ENCODE results near the gene GABRG3. TPM values are rescaled to one million over a fixed set of nuclear protein-coding genes. Genes with fewer than 3 reads are reported as not detected.

GABRG3 gene
- total and polyA plus RNA-seq, 2 of the 4 experiments (the other 2 are of a cell fraction), result not detected

DNA sequence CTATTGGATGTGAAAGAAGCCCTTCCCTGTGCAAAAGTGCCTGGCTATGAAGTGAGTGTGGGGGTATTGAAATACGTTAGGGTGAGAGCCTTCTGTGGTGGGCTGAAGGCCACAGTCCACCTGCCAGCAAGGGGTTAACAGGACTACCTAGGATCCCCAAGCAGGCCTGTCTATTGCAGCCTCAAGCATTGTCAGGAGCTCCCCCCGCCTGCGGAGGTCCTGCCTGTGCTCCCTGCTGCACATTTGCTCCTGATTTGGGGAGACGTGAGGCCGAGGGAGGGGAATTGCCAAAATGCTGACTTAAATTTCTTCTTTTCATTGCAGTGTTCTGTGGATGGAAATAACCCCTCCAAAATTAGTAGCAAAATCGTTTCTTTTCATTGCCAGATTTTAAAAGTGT is 56.2 kb downstream of the GABRG3 start:
- no peak overlapping the region for H3K4me3 ChIP-seq (ENCODE audit: insufficient read depth, low read depth, low read length)
- intact Hi-C loops (cut with micrococcal nuclease), result no loop called here
- H3K4ac ChIP-seq (ENCODE audit: low read depth, low read length), result no peak overlapping the region
- H3K27ac ChIP-seq (ENCODE audit: insufficient read depth, low read length), result no peak overlapping the region
- no peak overlapping the region for H4K8ac ChIP-seq (ENCODE audit: low read depth in 2 of 2, low read length in 2 of 2)
- no peak overlapping the region for H3K23ac ChIP-seq (ENCODE audit: low read depth, low read length)
- H3K9me3 ChIP-seq (ENCODE audit: control insufficient read depth, insufficient read depth, low read length), result peaks cover 8% of the 10 kb centered on the region
- TF ChIP-seq CEBPB (IDR thresholded peaks at IDR 0.05; ENCODE audit: low read depth, low read length), result no peak
- no peak for TF ChIP-seq RFX5 (IDR thresholded peaks at IDR 0.05; ENCODE audit: low read depth, low read length)
- TF ChIP-seq, protein P1, sequence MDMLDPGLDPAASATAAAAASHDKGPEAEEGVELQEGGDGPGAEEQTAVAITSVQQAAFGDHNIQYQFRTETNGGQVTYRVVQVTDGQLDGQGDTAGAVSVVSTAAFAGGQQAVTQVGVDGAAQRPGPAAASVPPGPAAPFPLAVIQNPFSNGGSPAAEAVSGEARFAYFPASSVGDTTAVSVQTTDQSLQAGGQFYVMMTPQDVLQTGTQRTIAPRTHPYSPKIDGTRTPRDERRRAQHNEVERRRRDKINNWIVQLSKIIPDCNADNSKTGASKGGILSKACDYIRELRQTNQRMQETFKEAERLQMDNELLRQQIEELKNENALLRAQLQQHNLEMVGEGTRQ (IDR thresholded peaks at IDR 0.05; ENCODE audit: low read depth, low read length), result no peak
- no peak for TF ChIP-seq POLR2A (IDR thresholded peaks at IDR 0.05; ENCODE audit: low read depth, low read length)
- TF ChIP-seq MAFK (IDR thresholded peaks at IDR 0.05; ENCODE audit: low read depth, low read length), result no peak
- TF ChIP-seq, protein P2, sequence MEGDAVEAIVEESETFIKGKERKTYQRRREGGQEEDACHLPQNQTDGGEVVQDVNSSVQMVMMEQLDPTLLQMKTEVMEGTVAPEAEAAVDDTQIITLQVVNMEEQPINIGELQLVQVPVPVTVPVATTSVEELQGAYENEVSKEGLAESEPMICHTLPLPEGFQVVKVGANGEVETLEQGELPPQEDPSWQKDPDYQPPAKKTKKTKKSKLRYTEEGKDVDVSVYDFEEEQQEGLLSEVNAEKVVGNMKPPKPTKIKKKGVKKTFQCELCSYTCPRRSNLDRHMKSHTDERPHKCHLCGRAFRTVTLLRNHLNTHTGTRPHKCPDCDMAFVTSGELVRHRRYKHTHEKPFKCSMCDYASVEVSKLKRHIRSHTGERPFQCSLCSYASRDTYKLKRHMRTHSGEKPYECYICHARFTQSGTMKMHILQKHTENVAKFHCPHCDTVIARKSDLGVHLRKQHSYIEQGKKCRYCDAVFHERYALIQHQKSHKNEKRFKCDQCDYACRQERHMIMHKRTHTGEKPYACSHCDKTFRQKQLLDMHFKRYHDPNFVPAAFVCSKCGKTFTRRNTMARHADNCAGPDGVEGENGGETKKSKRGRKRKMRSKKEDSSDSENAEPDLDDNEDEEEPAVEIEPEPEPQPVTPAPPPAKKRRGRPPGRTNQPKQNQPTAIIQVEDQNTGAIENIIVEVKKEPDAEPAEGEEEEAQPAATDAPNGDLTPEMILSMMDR (conservative IDR thresholded peaks at IDR 0.05; ENCODE audit: low read depth, low read length), result no peak
- no peak overlapping the region for H3K14ac ChIP-seq (replicated peaks; ENCODE audit: low read depth, low read length)
- H3K36me3 ChIP-seq (ENCODE audit: control insufficient read depth, insufficient read depth, low read length), result no peaks in the 10 kb centered on the region
- H3K79me1 ChIP-seq (ENCODE audit: low read depth in 1 of 2, low read length in 2 of 2), result no peaks in the 10 kb centered on the region
- H3K9ac ChIP-seq (ENCODE audit: low read depth, low read length), result no peak overlapping the region
- H3K18ac ChIP-seq (ENCODE audit: low read depth, low read length), result no peak overlapping the region
- no peak overlapping the region for H3K56ac ChIP-seq (ENCODE audit: extremely low read depth, insufficient read depth, low read length)
- BruUV-seq (replicated peaks), result no TSS peak
- H2BK5ac ChIP-seq (ENCODE audit: low read depth, low read length, poor library complexity, severe bottlenecking), result no peak overlapping the region
- no peak overlapping the region for H4K91ac ChIP-seq (ENCODE audit: insufficient read depth, low read depth, low read length)
- ChIA-PET POLR2A (ENCODE audit: unreplicated experiment) (no interaction called here), CTCF (no interaction called here)
- H2AFZ ChIP-seq (replicated peaks; ENCODE audit: low read length, poor library complexity), result no peak overlapping the region
- in situ Hi-C loops (cut with MboI; ENCODE audit: low sequenced_read_pairs), result no loop called here
- H3K4me2 ChIP-seq (ENCODE audit: low read depth, low read length), result no peak overlapping the region
- no peak overlapping the region for H2AK5ac ChIP-seq (ENCODE audit: low read depth, low read length)
- H4K20me1 ChIP-seq (ENCODE audit: insufficient read depth, low read length), result no peaks in the 10 kb centered on the region
- ATAC-seq (ENCODE audit: low read depth) (no peak), DNase-seq (no peak)
- no peak overlapping the region for H2AK9ac ChIP-seq (replicated peaks; ENCODE audit: low read depth, low read length, poor library complexity)
- no peak overlapping the region for H2BK15ac ChIP-seq (ENCODE audit: low read depth, low read length)
- H3K27me3 ChIP-seq (ENCODE audit: control insufficient read depth, insufficient read depth, low read length), result no peaks in the 10 kb centered on the region
- dilution Hi-C loops (cut with HindIII; ENCODE audit: low sequenced_read_pairs, unreplicated experiment), result no loop called here
- H2BK120ac ChIP-seq (ENCODE audit: low read depth, low read length), result no peak overlapping the region
- H4K5ac ChIP-seq (ENCODE audit: low read depth, low read length), result no peak overlapping the region
- H3K4me1 ChIP-seq (ENCODE audit: control insufficient read depth, insufficient read depth, low read length), result no peaks in the 10 kb centered on the region
- H2BK20ac ChIP-seq (ENCODE audit: low read depth, low read length), result no peak overlapping the region
- H3K9me1 ChIP-seq (ENCODE audit: insufficient read depth, low read length), result no peaks in the 10 kb centered on the region
- no CpG with 5 or more reads among the region's 6 CpGs for WGBS, 2 experiments (ENCODE audit: extremely low coverage in 2 of 2, insufficient read length in 1 of 2)

Measured in IMR-90 (cell line).